Hematopoietic multipotent progenitor cell treated with erythropoietin and hydrocortisone succinate and interleukin-3 and kit ligand, for 8 days (in vitro differentiated cells): ENCODE data around the gene CAMSAP3.

Source experiments
- DNase-seq: peaks from one replicate; pipeline ENCODE4 v3.0.0-alpha.2; 2015

Gene CAMSAP3

DNA sequence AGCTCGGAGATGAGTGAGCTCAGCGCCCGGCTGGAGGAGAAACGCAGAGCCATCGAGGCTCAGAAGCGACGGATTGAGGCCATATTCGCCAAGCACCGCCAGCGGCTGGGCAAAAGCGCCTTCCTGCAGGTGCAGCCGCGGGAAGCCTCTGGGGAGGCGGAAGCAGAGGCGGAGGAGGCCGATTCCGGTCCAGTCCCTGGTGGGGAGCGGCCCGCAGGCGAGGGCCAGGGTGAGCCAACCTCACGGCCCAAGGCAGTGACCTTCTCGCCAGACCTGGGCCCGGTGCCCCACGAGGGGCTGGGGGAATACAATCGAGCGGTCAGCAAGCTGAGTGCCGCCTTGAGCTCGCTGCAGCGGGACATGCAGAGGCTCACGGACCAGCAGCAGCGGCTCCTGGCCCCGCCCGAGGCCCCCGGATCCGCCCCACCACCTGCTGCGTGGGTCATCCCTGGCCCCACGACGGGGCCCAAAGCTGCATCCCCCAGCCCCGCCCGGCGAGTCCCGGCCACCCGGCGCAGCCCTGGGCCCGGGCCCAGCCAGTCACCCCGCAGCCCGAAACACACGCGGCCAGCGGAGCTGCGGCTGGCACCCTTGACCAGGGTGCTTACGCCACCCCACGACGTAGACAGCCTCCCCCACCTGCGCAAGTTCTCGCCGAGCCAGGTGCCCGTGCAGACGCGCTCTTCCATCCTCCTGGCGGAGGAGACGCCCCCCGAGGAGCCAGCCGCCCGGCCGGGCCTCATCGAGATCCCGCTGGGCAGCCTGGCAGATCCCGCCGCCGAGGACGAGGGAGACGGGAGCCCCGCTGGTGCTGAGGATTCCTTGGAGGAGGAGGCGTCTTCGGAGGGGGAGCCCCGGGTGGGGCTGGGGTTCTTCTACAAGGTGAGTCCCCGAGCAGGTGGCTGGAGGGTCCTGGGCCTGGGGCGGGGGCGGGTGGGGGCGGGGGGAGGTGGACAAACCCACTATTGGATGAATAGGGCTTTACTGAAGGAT lies 16.9 kb downstream of the CAMSAP3 start:
- no peak for DNase-seq

DNA sequence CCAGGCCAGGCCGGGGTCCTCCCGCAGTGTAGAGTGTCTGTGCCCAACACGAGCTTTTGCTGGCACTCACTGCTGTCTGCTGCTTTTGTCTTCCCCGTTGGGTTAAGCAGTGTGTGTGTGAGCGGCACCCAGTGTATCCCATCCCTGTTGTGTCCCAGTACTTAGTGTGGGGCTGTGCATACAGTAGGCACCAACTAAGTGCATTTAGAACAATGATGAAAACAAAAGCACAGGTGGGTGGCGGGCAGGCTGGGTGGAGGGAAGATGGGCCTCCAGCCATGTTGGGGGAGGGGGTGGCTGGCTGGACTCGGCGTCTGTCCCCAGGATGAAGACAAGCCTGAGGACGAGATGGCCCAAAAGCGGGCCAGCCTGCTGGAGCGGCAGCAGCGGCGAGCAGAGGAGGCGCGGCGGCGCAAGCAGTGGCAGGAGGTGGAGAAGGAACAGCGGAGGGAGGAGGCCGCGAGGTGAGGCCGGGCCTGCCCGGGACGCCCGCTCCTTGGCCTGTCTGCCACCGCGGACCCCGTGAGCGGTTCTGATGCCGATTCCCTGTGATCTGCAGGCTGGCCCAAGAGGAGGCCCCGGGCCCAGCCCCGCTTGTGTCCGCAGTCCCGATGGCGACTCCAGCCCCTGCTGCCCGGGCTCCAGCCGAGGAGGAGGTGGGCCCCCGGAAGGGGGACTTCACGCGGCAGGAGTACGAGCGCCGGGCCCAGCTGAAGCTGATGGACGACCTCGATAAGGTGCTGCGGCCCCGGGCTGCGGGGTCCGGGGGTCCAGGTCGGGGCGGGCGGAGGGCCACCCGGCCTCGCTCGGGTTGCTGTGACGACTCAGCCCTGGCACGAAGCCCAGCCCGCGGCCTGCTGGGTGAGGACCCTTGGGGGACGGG lies 19.4 kb downstream of the CAMSAP3 start:
- DNase-seq, result no peak

DNA sequence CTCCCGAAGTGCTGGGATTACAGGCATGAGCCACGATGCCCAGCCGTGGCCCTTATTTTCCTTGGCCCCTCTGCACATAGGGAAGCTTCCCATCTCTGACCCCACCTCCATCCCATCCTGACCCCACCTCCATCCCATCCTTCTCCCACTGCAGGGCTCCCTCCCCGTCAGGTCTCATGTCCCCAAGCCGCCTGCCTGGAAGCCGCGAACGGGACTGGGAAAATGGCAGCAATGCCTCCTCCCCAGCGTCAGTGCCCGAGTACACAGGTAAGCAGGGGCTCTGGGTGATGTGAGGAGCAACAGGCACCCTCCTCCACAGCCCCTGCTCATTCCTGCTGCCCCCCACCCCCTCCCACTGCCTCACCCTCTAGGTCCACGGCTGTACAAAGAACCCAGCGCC lies 21.5 kb downstream of the CAMSAP3 start:
- DNase-seq, result no peak

DNA sequence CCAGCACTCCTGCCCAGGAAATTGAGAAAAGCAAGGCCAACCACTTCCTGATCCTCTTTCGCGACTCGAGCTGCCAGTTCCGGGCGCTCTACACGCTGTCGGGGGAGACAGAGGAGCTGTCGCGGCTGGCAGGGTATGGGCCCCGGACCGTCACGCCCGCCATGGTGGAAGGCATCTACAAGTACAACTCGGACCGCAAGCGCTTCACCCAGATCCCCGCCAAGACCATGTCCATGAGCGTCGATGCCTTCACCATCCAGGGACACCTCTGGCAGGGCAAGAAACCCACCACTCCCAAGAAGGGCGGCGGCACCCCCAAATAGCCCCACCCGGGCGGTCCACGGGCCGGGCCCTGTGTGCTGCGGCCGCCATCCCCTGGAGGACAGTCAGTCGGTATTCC lies 22.1 kb downstream of the CAMSAP3 start:
- no peak for DNase-seq

DNA sequence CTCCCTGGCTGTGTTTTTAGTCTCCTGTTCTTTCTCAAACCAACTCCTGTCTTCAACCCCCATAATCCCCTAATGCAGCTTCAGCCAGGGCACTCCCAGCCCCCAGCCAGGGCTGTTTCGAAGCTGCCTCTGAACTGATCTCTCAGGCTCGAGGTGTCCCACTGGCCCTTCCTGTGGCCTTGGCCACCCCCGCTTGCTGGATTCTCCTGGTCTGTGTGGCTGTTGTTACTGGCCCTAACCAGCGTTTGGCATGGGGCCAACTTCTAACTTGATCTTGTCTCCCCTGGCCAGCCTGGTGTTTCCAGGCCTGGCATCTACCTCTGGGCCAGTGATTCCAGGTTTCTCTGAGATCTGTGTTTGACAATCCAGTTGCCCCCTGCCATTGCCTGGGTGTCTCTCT lies 22.7 kb downstream of the CAMSAP3 start:
- peak; percentile 33 for DNase-seq

DNA sequence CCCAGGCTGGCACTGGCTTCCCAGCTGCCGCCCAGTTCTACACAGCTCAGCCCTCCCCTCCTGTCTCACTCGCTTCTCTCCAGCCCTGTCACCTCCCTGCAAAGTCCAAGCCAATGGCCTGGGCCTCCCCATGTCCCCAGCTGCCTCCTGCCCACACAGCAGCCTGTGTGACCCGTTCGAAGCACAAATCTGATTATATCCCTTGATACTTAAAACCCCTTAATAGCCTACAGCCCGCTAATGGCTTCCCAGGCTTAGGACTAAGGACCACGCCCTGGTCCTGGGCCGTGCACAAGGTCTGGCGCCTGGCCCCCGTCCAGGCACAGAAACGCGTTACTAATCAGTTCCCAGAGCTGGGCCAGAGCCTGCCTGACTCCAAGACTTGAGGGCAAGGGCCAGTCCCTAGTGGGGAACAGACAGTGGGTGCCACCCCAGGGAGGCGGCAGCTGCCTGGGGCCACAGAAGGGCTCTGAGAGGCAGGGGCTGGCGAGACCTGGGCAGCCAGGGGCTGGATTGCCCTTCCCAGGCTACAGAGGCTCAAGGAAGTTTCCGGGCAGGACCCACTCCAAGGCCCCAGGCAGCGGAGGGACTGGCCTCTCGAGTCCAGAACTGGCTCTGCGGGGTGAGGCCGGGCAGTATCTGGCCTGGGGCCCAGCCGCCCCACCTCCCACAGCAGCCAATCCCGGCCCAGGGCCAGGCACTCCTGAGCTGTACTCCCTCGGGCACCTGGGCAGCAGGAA lies 23.3 kb downstream of the CAMSAP3 start:
- peak; percentile 53 for DNase-seq

DNA sequence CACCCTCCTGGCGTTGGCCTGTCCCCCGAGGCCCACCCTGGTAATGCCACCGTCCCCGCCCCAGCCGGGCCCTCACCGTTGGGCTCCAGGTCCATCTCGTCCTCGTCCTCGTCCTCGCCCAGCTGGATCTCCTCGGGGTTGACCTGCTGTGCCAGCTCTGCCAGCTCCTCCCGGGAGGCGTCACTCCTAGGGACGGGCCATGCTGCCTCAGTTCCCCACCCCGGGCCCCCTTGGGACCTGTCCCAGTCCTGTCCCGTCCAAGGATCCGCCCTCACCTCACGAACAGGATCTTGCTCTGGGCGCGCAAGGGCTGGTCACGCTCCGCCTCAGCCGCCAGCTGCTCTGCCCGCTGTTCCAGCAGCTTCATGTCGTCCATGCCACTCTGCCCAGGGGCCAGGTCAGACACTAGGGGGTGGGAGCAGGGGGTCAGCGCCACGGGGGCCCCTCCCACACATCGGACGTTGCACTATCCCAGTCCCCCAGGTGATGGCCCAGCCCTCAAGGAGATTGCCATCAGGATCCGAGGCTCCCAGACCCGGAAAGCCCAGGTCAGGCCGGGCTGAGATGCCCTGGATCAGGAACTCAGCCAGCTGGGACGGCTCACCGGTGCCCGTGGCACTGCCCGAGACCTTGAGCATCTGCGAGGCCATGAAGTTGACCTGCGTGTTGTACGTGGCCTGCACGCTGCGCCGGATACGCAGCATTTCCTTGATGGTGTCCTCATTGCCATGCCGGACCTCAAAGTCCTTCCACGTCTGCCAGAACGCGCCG lies 24.2 kb downstream of the CAMSAP3 start:
- no peak for DNase-seq

DNA sequence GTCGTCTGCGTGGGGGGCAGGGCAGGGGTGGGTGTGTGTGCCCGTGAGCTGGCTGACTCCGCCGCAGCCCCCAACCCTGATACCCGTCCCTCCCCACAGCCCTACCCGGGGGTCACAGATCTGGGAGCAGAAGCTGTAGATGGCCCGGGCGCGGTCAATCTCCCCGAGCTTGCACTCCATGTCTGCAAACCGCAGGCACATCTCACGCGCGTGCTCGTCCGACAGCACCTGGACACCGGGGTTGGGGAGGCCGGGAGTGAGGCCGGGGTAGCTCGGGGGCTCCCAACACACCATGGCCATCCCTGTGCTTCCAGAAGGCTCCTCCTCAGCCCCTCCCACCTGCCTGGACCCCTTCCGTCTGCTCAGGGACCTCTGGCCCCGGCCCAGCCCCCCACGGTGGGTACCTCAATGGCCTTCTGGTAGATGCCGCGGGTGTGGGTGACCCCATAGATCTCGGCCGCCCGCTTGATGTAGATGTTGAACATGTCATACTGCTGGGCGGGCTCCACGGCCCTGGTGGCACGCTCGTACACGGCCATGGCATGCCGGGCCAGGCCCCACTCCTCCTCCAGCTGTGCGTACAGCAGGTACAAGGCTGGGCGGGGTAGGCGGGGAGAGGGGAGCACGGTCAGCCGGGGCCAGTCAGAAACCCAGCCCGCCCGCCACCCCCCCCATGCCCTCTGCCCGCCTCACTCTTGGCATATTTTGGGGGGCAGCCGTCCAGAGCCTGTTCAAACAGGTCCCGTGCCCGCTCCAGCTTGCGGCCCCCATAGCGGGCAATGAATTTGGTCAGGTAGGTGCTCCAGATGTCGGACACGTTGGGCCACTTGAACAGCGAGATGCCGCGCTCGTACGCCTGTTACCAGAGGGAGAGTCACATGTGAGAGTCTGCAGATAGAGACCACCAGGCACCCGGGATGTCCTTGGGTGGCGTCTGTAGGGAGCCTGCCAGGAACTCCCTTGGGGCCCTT lies 25.1 kb downstream of the CAMSAP3 start:
- no peak for DNase-seq

DNA sequence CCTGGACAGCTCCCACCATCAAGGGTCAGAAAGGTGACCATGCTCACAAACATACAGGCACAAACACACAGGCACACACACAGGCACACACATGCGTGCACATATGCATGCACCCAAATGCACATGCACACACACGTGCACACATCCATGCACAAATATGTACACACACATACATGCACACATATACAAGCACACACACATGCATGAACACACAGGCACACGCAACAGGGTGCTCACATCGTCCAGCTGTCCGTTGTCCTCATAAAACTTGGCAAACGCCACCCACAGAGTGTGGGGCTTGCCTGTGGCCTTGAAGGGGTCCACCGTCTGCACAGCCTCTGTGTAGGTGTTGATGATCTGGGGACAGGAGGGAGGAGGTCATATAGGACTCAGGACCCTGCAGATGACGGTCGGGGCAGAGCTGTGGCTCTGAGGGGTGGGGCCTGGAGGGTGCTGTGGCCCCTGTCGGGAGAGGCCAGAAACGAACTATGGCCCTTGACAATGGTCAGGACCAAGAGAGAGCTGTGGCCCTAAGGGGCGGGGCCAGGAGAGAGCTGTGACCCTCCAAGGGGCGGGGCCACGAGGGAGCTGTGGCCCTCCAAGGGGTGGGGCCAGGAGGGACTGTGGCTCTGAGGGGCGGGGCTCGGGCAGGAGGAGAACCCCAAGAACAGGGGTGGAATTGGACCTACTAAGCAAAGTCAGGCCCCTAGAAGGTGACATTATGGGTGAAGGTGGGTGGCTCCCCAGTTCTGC lies 27.4 kb downstream of the CAMSAP3 start:
- peak; percentile 32 for DNase-seq

DNA sequence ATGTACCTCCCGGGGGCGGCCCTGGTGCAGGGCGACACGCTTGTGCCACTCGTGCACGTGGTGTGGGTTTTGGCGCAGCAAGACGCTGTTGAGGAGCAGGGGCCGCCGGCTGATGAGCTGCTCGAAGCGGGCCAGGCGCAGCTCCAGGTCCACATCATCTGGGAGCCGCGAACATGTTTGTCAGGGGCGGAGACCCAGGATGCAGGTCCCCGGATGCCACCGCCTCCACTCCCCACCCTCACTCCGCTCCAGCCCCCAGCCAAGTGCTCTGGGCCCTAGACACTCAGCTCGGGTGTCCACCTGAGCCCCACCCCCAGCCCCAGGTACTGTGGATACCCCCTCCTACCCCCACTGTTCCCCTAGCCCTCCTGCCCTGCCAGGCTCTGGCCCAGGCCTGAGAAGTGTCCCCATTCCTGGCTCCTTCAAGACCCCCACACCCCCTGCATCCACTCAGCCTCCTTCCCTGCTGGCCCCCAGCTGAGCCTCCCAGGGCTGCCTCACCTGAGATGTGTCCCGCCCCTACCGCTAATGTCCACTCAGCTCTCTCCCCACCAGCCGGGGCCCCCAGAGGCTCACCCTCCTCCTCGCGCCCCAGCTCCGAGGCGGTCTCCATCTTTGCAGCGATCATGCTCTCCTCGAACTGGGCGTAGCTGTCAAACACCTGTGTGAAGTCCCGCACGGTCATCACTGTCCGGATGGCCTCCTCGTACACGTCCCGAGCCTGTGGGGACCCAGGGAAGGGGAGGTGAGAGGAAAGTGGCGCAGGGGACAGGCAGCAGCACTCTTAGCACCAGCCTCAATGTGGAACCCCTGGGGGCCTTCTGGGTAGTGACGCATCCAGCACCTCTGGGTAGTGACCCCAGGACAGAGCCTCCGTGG lies 28.3 kb downstream of the CAMSAP3 start:
- DNase-seq, result no peak

DNA sequence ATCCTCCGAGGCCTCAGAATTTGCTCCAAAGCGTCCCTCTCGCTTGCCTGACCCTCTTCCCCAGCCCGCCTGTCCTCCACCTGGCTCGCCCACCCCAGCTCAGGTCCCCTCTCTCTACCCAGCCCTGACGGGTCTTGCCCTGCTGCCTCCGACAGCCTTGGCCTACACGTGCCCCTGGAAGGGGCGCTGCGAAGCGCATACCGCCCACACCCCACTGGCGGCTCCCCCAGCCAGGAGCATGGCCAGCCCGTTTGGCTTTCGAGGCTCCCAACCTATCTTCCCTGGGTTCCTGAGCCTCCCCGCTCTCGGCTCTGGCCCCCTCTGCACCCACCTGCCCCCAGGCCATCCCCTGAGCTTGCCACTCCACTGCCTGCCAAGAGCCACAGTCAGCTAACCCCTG lies 29.1 kb downstream of the CAMSAP3 start:
- DNase-seq, result no peak

DNA sequence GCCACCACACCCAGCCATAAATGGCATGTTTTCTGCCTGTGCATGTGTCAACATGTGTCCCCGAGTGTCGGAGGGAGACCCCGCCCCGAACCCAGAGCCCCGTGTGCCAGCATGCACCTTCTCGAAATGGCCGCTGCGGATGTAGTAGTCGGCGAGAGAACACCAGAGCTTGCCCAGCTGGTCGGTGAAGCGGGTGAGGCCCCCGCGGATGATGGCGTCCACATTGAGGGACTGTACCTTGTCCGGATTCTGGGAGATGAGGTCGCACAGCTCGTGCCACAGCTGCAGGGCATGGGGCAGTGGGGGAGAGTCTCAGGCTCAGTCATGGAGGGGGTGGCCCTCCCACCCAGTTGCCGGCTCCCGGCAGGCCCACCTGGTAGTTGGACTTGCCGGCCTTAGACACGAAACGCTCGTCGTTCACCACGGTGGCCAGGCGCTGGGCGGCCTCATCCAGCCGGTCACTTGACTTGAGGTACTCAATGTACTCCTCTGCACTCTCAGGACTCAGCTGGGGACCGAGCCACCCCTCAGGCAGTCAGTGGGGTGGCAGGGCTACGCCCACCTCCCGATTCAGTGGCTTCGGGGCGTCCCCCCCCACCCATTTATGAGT lies 30.2 kb downstream of the CAMSAP3 start:
- DNase-seq, result no peak

DNA sequence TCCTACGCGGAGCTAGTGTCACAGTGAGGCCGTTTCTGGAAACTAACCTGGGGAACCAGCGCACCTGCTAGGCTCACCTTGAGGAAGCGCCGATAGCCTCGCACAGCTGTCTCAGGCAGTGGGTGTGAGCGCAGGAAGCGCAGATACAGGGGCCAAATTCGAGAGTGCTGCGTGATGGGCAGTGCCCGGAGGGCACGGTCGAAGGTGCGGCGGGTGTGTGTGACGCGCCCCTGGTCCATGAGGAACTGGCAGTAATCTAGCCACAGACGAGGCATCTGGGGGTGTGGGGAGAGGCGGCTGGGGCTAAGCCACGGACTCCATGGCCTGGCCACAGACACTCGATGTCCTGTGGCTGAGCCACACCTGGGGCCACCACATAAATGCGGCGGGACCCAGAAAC lies 31.5 kb downstream of the CAMSAP3 start:
- DNase-seq, result no peak

DNA sequence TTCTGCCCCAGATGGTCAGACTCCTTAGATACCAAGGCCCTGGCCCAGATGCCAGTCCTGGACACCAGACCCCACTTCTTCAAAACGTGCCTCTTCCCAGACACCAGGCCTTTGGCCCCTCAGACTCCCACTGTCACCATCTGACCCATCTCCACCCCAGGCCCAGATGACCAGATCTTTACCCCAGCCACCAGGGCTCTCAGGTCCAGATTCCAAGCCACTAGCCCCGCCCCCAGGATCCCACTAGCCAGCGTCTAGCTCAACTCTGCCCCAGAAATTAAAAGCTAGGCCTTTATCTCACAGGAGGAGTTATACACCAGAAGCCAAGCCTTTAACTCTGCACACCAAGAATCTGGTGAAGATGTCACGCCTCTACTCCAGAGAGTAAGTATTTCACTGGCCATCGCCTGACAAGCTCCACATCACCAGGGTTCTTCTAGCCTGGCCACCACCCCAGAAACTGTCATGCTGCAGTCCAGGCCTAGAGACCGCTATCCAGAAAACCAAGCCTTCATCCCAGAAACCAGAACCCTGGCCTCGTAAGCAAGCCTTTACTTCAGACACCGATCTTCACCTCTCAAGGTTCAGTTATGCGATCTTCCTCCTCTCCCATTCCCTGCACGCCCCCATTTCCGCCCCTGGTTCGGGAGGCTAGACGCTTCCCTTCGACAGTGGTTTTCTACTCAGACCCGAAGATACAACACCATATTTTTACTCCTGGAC lies 33.1 kb downstream of the CAMSAP3 start:
- peak; percentile 5 for DNase-seq

DNA sequence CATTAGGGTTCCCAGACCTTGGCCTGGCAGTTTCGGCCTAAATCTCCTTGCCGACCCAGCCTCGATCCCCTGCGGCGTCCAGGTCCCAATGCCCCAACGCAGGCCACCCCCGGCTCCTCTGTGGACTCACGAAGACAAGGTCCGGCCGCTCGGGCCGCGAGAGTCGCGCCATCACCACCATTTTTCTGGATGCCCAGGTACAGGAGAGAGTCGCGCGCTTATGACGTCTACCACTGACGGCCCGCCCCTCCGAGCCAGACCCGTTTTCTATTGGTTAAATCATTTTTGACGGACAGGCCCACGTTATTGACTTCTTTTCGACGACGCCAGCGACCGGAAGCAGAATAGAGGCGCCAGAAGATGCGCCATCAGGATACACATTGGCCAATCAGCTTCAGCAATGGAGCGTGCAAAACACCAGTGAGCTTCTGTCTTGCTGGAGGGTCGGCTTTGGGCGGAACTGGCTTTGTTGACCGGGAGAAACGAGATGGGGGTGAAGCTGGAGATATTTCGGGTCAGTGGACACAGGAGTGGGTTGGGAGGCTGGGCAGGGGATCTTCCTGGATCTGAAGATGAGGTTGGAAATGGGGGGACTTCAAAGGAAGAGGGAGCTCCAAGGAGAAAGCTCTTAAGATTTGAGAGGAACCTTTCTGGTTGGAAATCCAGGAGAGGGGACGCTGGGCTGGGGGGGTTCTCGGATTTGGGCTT lies 33.8 kb downstream of the CAMSAP3 start, which contains the start of the genes PET100 and XAB2:
TSS of gene PET100 (plus strand) at position 447 of the 708 bp plus-strand sequence. CDS start at position 488, 41 bp downstream.
TSS of gene XAB2 (minus strand) at position 199 of the 708 bp plus-strand sequence. CDS start at position 181, 18 bp downstream.
- peak; percentile 99 for DNase-seq

DNA sequence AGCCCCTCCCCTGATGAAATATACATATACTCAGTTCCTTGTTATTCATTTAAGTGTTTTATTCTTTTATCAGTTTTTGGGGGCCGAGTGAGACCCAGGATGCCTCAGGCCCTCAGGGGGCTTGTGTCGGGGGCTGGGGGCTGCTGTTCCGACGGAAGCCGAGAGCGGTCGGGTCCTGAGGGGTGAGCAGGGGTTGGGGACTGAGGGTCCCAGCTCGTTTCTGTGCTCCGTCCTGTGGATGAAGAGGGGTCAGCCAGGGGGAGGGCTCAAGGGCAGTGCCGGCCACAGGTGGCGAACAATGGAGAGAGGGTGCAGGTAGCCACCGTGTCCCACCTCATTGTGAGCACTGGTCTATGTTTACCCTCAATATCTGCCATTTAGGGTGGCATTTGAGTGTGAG lies 35.9 kb downstream of the CAMSAP3 start:
- DNase-seq, result no peak
